Loucy (cell line): Measurements from ENCODE around the gene PTPN2.

Experiments used
- H2AFZ ChIP-seq: fragments of 200-600 bp; sonication (generic); 2 replicates; pipeline ENCODE4 v1.6.0; 2016; ENCODE audit warnings: antibody characterized with exemption, mild to moderate bottlenecking, low read length, moderate library complexity
- H3F3A ChIP-seq: fragments of 200-600 bp; 2 replicates; pipeline ENCODE4 v1.6.0; 2016; ENCODE audit warnings: antibody characterized with exemption, low read depth, mild to moderate bottlenecking
- H3K27me3 ChIP-seq: fragments of 200-600 bp; sonication (generic); 2 replicates; pipeline ENCODE4 v1.6.1; 2014; ENCODE audit warnings: low read length, mild to moderate bottlenecking; ENCODE audit not compliant: insufficient read depth, poor library complexity, severe bottlenecking
- H3K36me3 ChIP-seq: fragments of 200-600 bp; sonication (generic); 2 replicates; pipeline ENCODE4 v1.6.1; 2016; ENCODE audit warnings: low read length; ENCODE audit not compliant: insufficient read depth
- H3K4me1 ChIP-seq: fragments of 200-600 bp; sonication (generic); 2 replicates; pipeline ENCODE4 v1.5.1; 2014; ENCODE audit warnings: low read length, mild to moderate bottlenecking; ENCODE audit not compliant: insufficient read depth, poor library complexity, severe bottlenecking
- H3K4me2 ChIP-seq: fragments of 200-600 bp; sonication (generic); 2 replicates; pipeline ENCODE4 v1.6.0; 2014; ENCODE audit warnings: antibody characterized with exemption, low read length, low read depth, mild to moderate bottlenecking; ENCODE audit not compliant: poor library complexity, severe bottlenecking
- H3K4me3 ChIP-seq: fragments of 200-600 bp; sonication (generic); 2 replicates; pipeline ENCODE4 v1.5.1; 2014; ENCODE audit warnings: low read length, mild to moderate bottlenecking, mixed read lengths; ENCODE audit not compliant: poor library complexity, severe bottlenecking
- H3K79me2 ChIP-seq: fragments of 200-600 bp; sonication (generic); 2 replicates; pipeline ENCODE4 v1.6.1; 2014; ENCODE audit warnings: low read length; ENCODE audit not compliant: insufficient read depth
- H3K9ac ChIP-seq: fragments of 200-600 bp; sonication (generic); 2 replicates; pipeline ENCODE4 v1.6.0; 2014; ENCODE audit warnings: mild to moderate bottlenecking, low read depth, low read length, moderate library complexity; ENCODE audit not compliant: poor library complexity, severe bottlenecking
- H3K9me2 ChIP-seq: fragments of 200-600 bp; sonication (generic); replicated peaks from 2 replicates; pipeline ENCODE4 v1.6.1; 2016; ENCODE audit warnings: low read depth, low read length, mixed read lengths
- H3K9me3 ChIP-seq: fragments of 200-600 bp; sonication (generic); 2 replicates; pipeline ENCODE4 v1.6.1; 2014; ENCODE audit warnings: mild to moderate bottlenecking, antibody characterized with exemption, low read length, low read depth; ENCODE audit not compliant: insufficient read depth
- H4K20me1 ChIP-seq: fragments of 200-600 bp; sonication (generic); 2 replicates; pipeline ENCODE4 v1.6.0; 2014; ENCODE audit warnings: antibody characterized with exemption, low read length, mild to moderate bottlenecking; ENCODE audit not compliant: insufficient read depth, poor library complexity, severe bottlenecking
- CTCF ChIP-seq: fragments of 200-600 bp; sonication (generic); conservative IDR thresholded peaks from 2 replicates; pipeline ENCODE4 v1.5.1; 2014; ENCODE audit warnings: mild to moderate bottlenecking, antibody characterized with exemption, low read length
- EZH2phosphoT487 ChIP-seq: fragments of 200-600 bp; IDR thresholded peaks from 2 replicates; pipeline ENCODE4 v1.6.1; 2018; ENCODE audit warnings: antibody characterized with exemption, mild to moderate bottlenecking, moderate library complexity, borderline replicate concordance

The PTPN2 gene

GRCh38 chr18:12872408-12872807 lies 11.6 kb downstream of the PTPN2 start:
- Histone ChIP-seq H2AFZ (no peak overlapping the region), H3F3A (0 out of 2 replicates have a peak, but pooled peaks cover 3% of the 10 kb centered on the region), H3K79me2 (peaks cover 61% of the 10 kb centered on the region), H3K4me2 (no peak overlapping the region), H3K36me3 (no peaks in the 10 kb centered on the region), H3K4me3 (no peak overlapping the region), H3K9me3 (no peaks in the 10 kb centered on the region), H4K20me1 (peaks cover 14% of the 10 kb centered on the region), H3K4me1 (peaks cover 6% of the 10 kb centered on the region), H3K9me2 (no peaks in the 10 kb centered on the region), H3K9ac (no peak overlapping the region), H3K27me3 (no peaks in the 10 kb centered on the region)
- TF ChIP-seq CTCF (no peak), EZH2phosphoT487 (no peak)

- no peak for TF ChIP-seq EZH2phosphoT487
- TF ChIP-seq CTCF: no peak
Observed at GRCh38 chr18:12868576-12868975, 15.5 kb downstream of the PTPN2 start.

GRCh38 chr18:12867441-12868123 lies 16.5 kb downstream of the PTPN2 start:
- TF ChIP-seq EZH2phosphoT487 (no peak), CTCF (no peak)
- Histone ChIP-seq H3K9ac (no peak overlapping the region), H3K9me2 (no peaks in the 10 kb centered on the region), H3K36me3 (no peaks in the 10 kb centered on the region), H3K79me2 (peaks cover 79% of the 10 kb centered on the region), H3K9me3 (no peaks in the 10 kb centered on the region), H3K4me1 (peaks cover under 1% of the 10 kb centered on the region), H3K4me3 (no peak overlapping the region), H3K27me3 (no peaks in the 10 kb centered on the region), H4K20me1 (peaks cover 18% of the 10 kb centered on the region), H3F3A (0 out of 2 replicates have a peak, but pooled peaks cover 3% of the 10 kb centered on the region), H2AFZ (no peak overlapping the region), H3K4me2 (no peak overlapping the region)

More at GRCh38 chr18:12868576-12868975, 15.5 kb downstream of the PTPN2 start:
- no peaks in the 10 kb centered on the region for H3K4me1 ChIP-seq
- no peak overlapping the region for H3K4me2 ChIP-seq
- H3K9me2 ChIP-seq: no peaks in the 10 kb centered on the region
- no peak overlapping the region for H2AFZ ChIP-seq
- 0 out of 2 replicates have a peak, but pooled peaks cover 3% of the 10 kb centered on the region for H3F3A ChIP-seq
- peaks cover 72% of the 10 kb centered on the region for H3K79me2 ChIP-seq
- H3K4me3 ChIP-seq: no peak overlapping the region
- no peaks in the 10 kb centered on the region for H3K27me3 ChIP-seq
- no peak overlapping the region for H3K9ac ChIP-seq
- H3K36me3 ChIP-seq: no peaks in the 10 kb centered on the region
- H4K20me1 ChIP-seq: peaks cover 18% of the 10 kb centered on the region
- H3K9me3 ChIP-seq: no peaks in the 10 kb centered on the region
